ENCODE results near the gene OR51V1.
"Not testable (repeated sequence)": the region's sequence is repeated elsewhere in the genome, so short reads cannot be mapped to it uniquely, and the experiment has no call there.

OR51V1 gene

GRCh38 chr11:5229796-5230195 lies 29.3 kb upstream of the OR51V1 start:
- no peak for DNase-seq

- no peak for DNase-seq
These were observed 28.9 kb upstream of the OR51V1 start for GRCh38 chr11:5229356-5229755.

GRCh38 chr11:5228124-5228523 lies 27.6 kb upstream of the OR51V1 start:
- DNase-seq = no peak

GRCh38 chr11:5227681-5228080 lies 27.2 kb upstream of the OR51V1 start:
- no peak for DNase-seq

- DNase-seq = no peak
These were observed 26.3 kb upstream of the OR51V1 start, which contains the start of gene HBB for GRCh38 chr11:5226732-5227310. HBB (minus strand) TSS chr11:5227071; CDS start chr11:5227021, 50 bp downstream.

GRCh38 chr11:5225480-5225871 lies 25.0 kb upstream of the OR51V1 start:
- no peak for DNase-seq

- DNase-seq = no peak
These were observed 24.3 kb upstream of the OR51V1 start for GRCh38 chr11:5224538-5225479.

GRCh38 chr11:5223686-5224085 lies 23.2 kb upstream of the OR51V1 start:
- DNase-seq = no peak

GRCh38 chr11:5223146-5223545 lies 22.7 kb upstream of the OR51V1 start:
- no peak for DNase-seq

GRCh38 chr11:5210376-5210885 lies 9.9 kb upstream of the OR51V1 start:
- DNase-seq = no peak

- no peak for DNase-seq
These were observed 4.3 kb upstream of the OR51V1 start for GRCh38 chr11:5204787-5205186.

- no peak for DNase-seq
These were observed 2.9 kb upstream of the OR51V1 start for GRCh38 chr11:5203366-5203765.

- no peak for DNase-seq
These were observed 2.2 kb downstream of the OR51V1 start for GRCh38 chr11:5198285-5198684.

GRCh38 chr11:5197536-5197935 lies 2.9 kb downstream of the OR51V1 start:
- DNase-seq = no peak

- no peak for DNase-seq
These were observed 3.8 kb downstream of the OR51V1 start for GRCh38 chr11:5196731-5197130.

- no peak for DNase-seq
These were observed 4.4 kb downstream of the OR51V1 start for GRCh38 chr11:5196067-5196466.

GRCh38 chr11:5192738-5193137 lies 7.7 kb downstream of the OR51V1 start:
- DNase-seq = no peak

- DNase-seq = no peak
These were observed 12.3 kb downstream of the OR51V1 start for GRCh38 chr11:5188201-5188600.

- DNase-seq = no peak
These were observed 22.2 kb downstream of the OR51V1 start for GRCh38 chr11:5178046-5178837.

GRCh38 chr11:5174934-5175333 lies 25.5 kb downstream of the OR51V1 start:
- DNase-seq = no peak

GRCh38 chr11:5171856-5172255 lies 28.6 kb downstream of the OR51V1 start:
- DNase-seq = no peak

- not testable (repeated sequence) for DNase-seq
These were observed 34.6 kb downstream of the OR51V1 start for GRCh38 chr11:5165898-5166297.

GRCh38 chr11:5164807-5165206 lies 35.7 kb downstream of the OR51V1 start:
- not testable (repeated sequence) for DNase-seq
